CD4-positive, alpha-beta T cell treated with Interleukin-6 for 4 hours (primary cell): ENCODE data around the gene SGMS1.
A peak's percentile ranks its signal among the peaks of the same experiment; 100 is the strongest.
"Not testable (repeated sequence)": the region's sequence is repeated elsewhere in the genome, so short reads cannot be mapped to it uniquely, and the experiment has no call there.

Experiments
- DNase-seq: peaks from one replicate; pipeline ENCODE4 v3.0.0-alpha.2; 2020; ENCODE audit warnings: mixed read lengths

Gene SGMS1

DNA sequence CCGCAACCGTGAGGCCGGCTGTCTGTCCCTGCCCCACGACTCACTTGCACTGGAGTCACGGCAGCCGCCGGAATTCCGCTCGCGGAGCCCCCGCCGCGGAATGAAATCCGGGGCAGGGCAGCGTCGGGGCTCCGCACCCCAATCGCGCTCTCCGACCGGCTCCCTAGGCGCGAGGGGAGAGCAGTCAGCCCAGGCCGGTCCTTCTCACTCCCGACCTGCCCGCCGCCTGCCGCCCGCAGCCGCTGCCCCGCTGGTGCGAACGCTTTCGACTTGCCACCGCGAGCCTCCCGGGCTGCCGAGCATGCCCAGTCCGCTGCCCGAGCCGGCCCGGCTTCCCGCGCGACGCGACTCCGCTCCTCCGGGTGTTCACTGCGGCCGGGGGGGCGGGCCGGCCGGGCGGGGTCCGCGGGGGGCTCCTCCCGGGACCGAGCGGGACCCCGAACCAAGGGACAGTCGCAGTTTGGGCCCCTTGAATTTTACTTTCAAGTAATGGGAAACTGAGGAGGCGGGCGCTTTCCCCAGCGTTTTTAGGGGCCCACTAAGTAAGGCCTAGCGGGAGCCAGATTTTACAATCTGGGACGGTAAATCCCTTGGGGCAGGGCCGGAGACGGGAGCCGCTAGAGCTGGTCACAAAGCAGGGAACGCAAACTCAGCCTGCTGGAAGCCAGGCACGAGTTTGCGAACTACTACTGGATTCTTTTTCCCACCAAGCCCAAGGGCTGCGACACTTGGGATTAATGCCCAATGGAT, at the start of gene SGMS1:
TSS of gene SGMS1 (minus strand) at position 294 of the 750 bp plus-strand sequence. CDS start 279,842 bp downstream, outside the sequence.
- DNase-seq, result peak; percentile 82

DNA sequence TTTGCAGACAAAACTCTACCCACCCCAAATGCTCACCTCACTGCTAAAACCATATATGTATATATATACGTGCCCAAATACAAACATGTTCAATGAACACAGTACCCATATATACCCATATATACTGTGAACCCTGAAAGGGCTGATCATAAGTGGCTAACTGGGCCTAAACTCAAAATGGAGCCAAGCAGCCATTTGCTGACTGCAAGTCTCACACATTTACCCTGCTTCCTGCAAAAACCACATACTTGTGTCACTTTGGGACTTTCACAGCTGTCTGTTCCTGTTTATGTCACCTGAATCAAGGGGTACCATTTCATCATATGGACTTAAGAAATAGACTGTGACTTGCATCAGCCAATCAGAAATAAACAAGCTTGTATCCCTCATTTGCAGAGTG, 48.4 kb upstream of the SGMS1 start:
- DNase-seq, result peak; percentile 8

DNA sequence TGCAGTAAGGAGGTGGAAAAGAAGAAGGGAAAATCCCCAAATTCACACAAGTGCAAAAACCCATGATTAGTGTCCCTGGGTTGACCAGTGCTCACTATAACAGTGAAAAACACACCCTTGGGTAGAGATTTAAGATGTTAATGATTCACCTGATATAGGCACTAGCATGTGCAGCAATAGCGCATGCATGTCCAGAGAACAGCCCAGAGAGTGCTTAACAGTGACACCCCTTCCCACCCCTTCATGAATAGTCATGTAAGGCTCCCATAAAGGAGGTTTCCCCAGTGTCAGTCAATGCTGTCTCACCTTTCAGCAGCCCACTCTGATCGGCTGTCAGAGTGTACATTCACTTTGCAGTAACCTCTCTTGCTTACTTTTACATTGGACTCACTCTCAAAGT, 47.9 kb upstream of the SGMS1 start:
- DNase-seq, result not testable (repeated sequence)

DNA sequence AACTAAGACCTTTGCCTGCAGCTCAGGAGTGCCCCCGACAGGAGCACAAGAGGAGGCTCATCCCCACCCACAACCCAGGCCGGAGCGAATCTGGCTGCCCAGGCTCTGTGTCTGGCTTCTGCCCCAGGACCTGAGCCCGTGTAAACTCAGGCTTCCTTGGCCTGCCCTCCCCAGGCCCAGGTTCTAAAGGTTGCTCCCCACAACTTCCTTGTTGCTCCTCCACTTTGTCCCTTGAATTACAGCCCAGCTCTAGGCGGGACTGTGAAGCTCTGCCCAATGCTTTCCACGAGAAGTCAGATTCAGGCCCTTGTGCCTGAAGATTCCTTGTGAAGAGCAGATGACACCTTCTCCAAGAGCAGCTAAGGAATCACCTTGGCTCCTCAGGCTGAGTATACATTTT, 46.2 kb upstream of the SGMS1 start:
- not testable (repeated sequence) for DNase-seq

DNA sequence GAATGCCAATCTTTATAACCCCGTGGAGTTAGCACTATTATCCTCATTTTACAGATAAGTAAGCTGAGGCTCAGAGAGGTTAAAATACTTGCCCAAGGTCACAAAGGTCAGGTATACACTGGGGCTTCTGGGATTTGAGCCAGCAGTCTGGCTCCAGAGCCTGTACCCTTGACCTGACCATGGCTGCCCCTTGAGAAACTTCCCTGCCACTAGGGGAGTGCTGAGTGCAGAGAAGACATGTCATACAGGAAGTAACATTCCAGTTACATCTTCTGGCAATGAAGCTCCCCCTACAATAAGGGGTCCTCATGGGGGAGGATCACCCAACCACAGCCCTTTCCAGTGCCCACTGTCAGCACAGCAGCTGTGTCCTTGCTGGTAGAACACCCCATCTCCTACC, 43.6 kb upstream of the SGMS1 start:
- not testable (repeated sequence) for DNase-seq

DNA sequence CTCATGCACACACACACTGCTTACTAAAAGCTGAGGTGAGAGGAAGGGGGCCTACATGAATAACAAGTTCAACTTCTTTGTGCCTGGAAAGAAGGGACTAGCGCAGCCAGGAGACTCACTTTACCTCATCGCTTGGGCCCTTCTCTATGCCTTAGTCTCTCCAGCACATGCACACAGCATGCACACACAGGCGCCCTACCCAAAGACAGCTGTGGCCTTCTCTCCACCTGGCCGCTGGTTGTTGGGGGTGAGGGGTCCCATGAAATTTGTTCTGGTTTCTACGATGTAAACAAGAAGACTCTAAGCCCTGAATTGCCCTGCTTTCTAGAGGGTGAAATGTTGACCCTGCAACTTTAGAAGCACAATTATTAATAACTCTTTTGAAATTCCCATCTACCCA, 38.7 kb upstream of the SGMS1 start:
- DNase-seq, result not testable (repeated sequence)

DNA sequence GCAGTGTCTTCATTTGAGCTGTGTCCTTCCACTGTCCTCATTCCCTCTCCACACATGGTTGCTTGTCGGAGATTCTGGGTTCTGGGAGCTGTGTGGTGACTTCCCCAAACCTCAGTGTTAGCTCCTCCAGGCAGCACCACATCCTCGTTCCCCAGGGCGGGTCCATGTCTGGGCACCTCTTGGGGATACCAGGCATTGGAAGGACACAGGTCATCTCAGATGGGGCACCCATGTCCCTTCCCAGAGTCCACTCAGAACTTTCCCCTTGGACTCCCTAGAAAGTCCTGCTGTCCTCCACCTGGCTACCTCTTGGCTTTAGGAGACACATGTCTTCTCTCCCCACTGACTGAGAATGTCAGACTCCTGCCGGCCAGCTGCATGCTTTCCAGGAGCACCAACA, 37.8 kb upstream of the SGMS1 start:
- DNase-seq, result not testable (repeated sequence)

DNA sequence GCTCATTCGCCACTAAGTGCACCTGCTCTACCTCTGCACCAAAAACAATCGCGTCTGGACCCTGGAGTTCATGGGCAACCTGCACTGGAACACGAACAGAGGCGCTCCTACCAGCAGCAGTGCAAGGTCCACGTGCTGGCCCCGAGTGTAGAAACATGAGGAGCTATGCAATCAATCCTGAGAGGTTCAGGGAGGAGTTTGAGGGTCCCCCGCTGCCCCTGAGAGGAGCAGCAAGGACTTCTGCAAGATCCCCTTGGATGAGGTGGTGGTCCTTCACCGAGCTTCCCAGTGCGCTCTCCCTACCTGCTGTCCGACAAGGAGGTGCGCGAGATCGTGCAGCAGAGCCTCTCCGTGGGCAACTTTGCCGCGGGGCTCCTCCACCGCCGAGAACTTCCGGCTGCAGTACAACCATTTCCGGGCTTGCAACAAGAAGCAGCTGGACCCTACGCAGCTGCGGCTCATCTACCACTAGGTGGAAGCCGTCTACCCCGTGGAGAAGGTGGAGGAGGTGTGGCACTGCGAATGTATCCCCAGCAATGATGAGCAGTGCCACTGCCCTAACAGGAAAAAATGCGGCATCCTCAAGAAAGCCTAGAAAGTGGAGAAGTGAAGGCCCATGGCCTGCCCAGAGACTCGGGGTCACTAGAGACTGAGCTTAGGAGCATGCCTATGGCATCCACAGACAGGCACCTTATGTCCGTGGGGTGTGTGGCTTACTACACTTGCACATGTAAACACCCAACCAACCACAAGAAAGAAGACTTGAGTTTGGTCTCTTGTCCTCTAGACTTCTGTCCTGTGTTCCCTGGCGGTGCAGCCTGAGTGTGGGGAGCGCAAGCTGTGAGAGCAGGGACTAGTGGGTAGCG, 36.3 kb upstream of the SGMS1 start:
- DNase-seq, result peak; percentile 45

DNA sequence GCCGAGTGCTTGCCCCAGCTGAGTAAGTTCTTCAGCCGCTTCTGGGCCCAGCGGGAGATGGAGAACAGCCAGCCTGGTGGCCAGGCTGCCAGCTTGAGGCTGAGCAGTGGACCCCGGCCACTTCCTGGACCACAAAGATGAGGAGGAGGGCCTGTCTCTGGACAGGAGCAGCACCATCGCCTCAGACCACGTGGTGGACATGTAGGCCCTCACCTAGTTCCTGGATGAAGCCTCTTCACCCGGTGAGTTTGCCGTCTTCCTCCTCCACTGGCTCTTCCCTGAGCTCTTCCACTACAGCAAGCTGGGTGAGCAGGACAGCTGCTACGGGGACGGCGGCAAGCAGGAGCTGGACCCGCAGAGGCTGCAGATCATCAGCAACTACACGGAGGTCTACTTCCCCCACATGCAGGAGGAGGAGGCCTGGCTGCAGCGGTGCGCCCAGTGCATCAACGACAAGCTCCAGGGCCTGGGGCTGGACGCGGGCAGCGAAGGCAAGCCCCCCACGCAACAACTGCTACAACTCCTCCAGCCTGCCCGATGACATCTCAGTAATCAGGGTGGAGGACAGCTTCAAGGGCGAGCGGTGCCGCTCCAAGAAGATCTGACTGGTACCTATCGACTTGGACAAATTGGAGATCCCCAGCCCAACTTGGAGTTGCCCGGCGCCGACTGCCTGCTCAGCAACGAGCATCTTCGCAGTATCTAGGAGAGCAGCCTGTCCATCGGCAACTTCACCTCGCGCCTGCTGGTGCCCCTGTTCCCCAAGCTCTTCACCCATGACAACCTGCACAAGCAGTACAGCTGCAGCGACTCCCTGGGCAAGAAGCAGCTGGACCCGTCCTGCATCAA, 35.5 kb upstream of the SGMS1 start:
- DNase-seq, result not testable (repeated sequence)

DNA sequence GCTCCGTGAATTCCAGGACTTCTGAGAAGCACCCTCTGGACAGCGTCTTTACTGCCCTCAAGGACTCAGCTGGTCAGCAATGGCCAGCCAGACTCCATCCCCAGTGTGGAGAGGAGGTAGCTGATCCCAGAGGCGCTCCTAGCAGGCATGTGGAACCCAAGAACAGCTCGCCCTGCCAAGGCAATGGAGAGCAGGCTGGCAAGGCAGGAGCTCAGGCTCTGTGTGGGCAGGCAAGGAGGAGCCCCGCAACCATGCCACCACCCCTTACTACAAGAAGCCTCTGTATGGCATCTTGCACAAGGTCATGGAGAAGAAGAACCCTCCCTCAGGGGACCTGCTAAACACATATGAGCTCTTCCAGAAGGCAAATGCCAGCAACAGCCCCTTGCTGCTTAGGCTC, 34.4 kb upstream of the SGMS1 start:
- DNase-seq, result no peak

DNA sequence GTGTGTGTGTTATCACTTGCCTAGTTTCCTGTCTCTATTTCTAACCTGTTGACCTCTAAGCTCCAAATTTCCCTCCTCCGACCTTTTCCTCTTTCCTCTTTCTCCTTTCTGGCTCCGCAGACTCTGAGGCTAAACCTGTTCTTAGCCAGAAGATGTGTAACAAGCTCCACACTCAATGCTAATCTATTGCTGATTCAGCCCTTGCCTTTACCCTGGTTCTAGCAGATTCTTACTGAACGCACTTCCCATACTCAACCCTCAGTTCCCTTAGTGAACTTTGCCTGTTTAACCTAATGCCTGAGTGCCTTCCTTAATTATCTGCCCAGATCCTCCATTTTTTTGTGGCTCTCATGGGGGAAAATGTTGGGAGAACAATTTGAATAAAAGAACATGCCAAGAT, 30.0 kb upstream of the SGMS1 start:
- DNase-seq, result no peak

DNA sequence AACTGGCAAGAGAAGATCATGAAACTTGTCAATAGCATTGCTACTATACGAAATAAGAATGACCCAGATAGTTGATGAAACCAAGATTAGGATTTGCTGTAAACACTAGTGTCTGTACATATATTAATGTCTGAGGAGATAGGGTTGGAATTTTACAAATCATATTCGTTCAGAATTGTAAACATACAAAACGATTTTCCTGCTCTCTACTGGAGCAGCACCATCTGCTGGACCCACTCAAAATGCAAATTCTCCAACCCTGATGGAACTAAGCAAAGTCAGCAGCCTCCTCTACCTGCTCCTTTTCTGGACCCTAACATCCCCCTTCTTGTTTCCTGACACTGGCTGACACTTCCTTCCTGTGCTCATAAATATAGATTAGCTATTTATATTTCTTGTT, 29.4 kb upstream of the SGMS1 start:
- peak; percentile 51 for DNase-seq

DNA sequence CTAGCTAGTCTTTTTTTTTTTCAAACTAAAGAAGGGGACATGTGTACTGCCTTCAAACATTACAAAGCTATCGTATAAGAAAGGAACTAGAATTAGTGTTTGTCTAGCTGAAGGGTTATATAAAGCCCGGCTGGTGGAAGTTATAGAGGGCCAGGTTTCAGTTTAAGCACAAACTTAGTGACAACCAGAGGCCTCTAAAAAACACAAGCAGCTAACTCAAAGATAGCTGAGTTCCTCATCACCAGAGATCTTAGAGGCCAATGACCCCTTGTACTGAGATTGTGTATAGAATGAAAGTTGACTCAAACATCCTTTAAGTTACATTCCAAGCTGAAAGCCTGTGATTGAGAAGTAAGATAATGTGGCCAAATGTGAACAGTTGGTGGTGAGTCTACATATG, 28.1 kb upstream of the SGMS1 start:
- DNase-seq, result no peak

DNA sequence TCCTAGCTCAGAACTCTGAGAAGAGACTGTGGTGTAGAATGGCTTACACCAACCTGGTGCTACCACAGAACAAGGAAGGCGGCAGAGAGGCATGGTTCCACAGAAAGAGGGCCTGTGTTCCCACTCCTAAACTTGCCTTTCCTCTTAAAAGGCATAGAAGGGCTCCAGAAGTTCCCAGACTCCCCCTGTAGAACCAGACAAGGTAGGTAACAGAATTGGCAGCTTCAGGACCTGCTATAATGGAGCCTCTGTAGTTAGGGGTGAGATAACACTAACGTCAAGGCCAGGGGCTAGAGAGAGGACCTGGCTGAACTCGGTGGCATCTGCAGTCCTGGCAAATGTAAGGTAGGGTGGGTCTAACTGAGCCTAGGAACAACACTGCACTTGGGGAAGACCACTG, 26.7 kb upstream of the SGMS1 start:
- DNase-seq, result no peak

DNA sequence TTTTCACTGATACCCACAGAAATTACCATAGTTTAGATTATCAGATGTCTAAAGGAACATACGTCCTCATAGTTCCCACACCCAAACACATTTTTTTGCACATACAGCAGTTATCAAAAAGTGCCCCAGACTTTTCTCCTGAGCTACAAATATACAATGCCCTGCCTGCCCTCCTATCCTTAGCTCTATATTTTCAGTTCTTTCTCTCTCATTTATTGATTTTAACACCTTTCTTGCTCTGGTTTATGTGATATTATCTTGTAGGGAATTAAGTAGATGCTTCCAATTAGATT, 25.1 kb upstream of the SGMS1 start:
- DNase-seq, result no peak

DNA sequence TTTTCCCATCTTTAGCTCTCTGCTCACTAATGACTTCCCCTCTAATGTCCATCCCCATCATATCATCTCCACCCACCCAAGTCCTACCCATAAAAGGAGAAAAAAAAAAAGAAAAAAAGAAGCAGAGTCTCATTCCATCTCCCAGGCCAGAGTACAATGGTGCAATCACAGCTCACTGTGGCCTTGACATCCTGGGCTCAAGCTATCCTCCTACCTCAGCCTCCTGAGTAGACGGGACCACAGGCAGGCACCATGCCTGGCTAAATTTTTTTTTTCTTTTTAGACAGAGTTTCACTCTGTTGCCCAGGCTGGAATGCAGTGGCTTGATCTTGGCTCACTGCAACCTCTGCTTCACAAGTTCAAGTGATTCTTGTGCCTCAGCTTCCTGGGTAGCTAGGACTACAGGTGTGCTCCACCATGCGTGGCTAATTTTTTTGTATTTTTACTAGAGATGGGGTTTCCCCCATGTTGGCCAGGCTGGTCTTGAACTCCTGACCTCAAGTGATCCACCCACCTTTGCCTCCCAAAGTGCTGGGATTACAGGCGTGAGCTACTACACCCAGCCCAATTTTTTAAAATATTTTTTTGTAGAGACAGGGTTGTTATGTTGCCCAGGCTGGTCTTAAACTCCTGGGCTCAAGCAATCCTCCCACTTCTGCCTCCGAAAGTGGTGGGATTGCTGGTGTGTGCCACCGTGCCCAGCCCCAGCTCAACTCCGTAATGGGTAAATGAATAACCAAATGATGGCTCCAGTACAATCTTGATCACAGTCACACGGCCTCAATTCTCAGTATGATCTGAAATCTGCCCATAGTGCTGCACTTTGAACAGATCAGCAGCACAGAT, 24.6 kb upstream of the SGMS1 start:
- DNase-seq, result no peak

DNA sequence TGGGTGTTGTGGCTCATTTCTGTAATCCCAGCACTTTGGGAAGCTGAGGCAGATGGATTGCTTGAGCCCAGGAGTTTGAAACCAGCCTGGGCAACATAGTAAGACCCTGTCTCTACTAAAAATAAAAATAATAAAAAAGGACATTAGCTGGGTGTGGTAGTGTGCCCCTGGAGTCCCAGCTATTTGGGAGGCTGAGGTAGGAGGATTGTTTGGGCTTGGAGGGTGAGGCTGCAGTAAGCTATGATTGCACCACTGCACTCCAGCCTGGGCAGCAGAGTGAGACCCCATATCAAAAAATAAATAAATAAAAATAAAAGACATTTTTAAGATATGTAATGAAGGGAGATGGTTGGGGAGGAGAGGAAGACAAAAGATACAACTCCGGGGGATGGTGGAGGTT, 23.6 kb upstream of the SGMS1 start:
- not testable (repeated sequence) for DNase-seq

DNA sequence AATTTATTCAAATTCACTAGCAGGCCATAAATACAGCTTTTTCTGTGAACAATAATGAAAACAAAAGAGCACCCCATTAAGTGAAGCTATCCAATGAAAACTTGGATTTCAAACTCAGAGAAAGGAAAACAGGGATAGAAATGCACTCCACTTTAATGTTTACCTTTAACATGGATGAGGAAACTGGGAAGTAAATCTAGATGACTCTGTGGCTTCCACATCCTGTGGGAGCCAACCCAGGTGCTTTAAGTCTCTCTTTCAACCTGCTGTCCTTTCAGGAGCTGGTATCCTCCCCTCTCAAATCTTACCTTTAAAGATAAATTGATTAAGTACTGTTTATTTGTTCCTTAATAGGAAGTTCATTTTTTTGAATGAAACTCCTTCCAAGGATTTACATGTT, 21.5 kb upstream of the SGMS1 start:
- no peak for DNase-seq

DNA sequence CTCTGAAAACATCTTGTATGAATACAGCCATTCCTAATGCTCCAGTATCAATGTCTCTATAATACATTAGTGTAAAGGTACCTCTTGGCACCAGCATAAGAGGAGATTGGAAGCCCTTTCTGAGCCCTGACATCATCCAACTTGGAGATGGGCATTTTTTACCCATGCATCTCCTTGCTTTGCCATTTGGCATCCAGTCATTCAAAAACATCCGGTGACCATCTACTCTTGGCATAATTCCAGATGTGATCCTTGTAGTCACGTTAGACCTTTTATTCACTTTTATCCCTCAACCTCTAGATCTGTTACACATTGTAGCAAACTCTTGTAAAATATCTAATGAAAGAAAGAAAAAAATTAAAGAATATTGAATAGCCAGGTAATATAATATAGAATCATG, 17.9 kb upstream of the SGMS1 start:
- DNase-seq, result no peak

DNA sequence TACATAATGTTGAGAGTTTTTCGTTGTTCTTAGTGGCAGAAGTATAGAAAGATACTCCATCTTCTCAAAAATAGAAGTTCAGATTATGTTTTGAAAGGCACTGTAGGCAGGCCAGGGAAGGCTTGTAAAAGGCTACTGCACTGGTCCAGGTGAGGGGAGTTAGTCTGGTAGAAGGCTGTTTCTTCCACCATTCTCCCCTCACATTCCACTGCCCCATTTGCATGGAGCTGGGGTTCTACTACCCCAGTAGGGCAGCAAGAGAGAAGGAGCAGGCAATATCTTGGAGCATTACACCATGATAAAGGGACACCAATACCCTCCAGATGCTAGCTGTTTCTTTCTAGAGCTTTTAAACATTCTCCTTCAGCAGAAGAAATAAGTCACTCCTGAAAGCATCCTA, 16.5 kb upstream of the SGMS1 start:
- DNase-seq, result no peak

DNA sequence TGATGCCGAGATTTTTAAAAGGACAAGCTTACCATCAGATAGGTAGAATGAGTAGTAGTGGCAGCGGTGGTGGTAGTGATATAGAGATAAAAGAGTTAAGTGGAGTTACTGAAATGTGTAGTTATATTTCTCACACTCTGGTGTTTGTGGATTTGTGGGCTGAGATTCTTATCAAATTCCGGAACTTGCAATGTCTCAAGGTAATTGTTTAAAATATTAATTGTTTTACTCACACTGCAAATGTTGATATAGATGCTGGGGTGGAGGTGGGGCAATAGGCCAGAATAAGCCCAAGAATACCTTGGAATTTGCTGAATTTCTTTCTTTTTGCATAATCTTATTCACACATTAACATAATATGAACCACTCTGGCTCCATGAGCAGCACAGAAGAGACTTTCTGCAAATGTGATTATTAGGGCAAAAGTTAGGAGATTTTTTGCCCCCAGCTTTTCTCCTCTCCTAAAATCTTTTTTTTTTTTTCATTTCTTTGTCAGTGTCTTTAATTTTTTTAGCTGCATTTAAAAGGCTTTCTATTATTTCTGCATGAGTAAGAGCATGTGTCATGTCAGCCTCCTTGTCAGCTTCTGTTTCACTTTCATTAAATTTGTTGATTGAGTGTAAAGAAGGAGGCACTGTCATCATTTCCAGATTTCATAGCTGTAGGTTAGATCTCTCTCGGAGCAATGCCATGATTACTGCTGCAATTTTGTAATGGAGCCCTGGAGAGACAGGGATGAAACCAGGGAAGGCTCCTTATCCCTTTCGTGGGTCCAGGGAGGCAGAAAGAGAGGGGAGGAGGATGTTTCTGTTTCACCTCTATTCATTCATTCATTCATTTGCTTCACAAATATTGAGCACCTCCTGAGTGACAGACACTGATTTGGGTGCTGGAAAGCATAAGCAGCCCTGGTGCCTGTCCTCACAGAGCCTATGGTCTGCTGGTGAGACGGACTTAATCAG, 13.1 kb upstream of the SGMS1 start:
- peak; percentile 30 for DNase-seq
